Measurements from ENCODE around the gene HAO2. TPM values are rescaled to one million over a fixed set of nuclear protein-coding genes. Genes with fewer than 3 reads are reported as not detected.

Gene HAO2
- total and polyA plus RNA-seq, 10 donors: 0.10 to 0.25 (median 0.12) TPM; not detected in 7

- WGBS, 5 donors: 69 to 88% (median 85%) methylated on average over 3 of the region's 3 CpGs
- no peak for TF ChIP-seq POLR2AphosphoS5 (IDR thresholded peaks at IDR 0.05)
- TF ChIP-seq POLR2A (IDR thresholded peaks at IDR 0.05): no peak
- no peak for TF ChIP-seq CTCF (IDR thresholded peaks at IDR 0.05 in 8 of 11, conservative IDR thresholded peaks at IDR 0.05 in 3 of 11)
- Histone ChIP-seq H3K4me1 (no peaks in the 10 kb centered on the region), H3K4me3 (no peak overlapping the region), H3K9me3 (no peaks in the 10 kb centered on the region), H3K36me3 (no peaks in the 10 kb centered on the region), H3K27ac (no peak overlapping the region), H3K27me3 (replicated peaks in 1 of 7) (peaks cover 0 to 4% (median 0%) of the 10 kb centered on the region in 7 donors)
- DNase-seq: no peak
- intact Hi-C loops (cut with DNase I; ENCODE audit: low total_unique reads): no loop called here
Measured at GRCh38 chr1:119435052-119435451, 66.5 kb downstream of the HAO2 start.

- Histone ChIP-seq H3K4me1 (no peaks in the 10 kb centered on the region), H3K36me3 (no peaks in the 10 kb centered on the region), H3K27ac (no peak overlapping the region), H3K9me3 (no peaks in the 10 kb centered on the region), H3K4me3 (no peak overlapping the region), H3K27me3 (replicated peaks in 1 of 7) (no peaks in the 10 kb centered on the region)
- no peak for DNase-seq
- intact Hi-C loops (cut with DNase I; ENCODE audit: low total_unique reads): no loop called here
- TF ChIP-seq POLR2A (IDR thresholded peaks at IDR 0.05): no peak
- no peak for TF ChIP-seq POLR2AphosphoS5 (IDR thresholded peaks at IDR 0.05)
- no peak for TF ChIP-seq CTCF (IDR thresholded peaks at IDR 0.05 in 8 of 11, conservative IDR thresholded peaks at IDR 0.05 in 3 of 11)
- WGBS, 5 donors: 44 to 60% (median 51%) methylated on average over 2 of the region's 2 CpGs
Measured at GRCh38 chr1:119438761-119439160, 70.2 kb downstream of the HAO2 start.

GRCh38 chr1:119440721-119441307, 72.2 kb downstream of the HAO2 start:
- intact Hi-C loops (cut with DNase I; ENCODE audit: low total_unique reads): no loop called here
- Histone ChIP-seq H3K36me3 (no peaks in the 10 kb centered on the region), H3K4me1 (no peaks in the 10 kb centered on the region), H3K9me3 (no peaks in the 10 kb centered on the region), H3K27me3 (replicated peaks in 1 of 7) (no peaks in the 10 kb centered on the region), H3K4me3 (no peak overlapping the region), H3K27ac (no peak overlapping the region)
- DNase-seq: no peak
- 61 to 69% (median 66%) methylated on average over 8 of the region's 8 CpGs for WGBS, 5 donors
- no peak for TF ChIP-seq POLR2AphosphoS5 (IDR thresholded peaks at IDR 0.05)
- no peak for TF ChIP-seq CTCF (IDR thresholded peaks at IDR 0.05 in 8 of 11, conservative IDR thresholded peaks at IDR 0.05 in 3 of 11)
- TF ChIP-seq POLR2A (IDR thresholded peaks at IDR 0.05): no peak

- H3K36me3 ChIP-seq: no peaks in the 10 kb centered on the region
- no peaks in the 10 kb centered on the region for H3K27me3 ChIP-seq (replicated peaks in 1 of 7)
- 91 to 96% (median 93%) methylated on average over 6 of the region's 6 CpGs for WGBS, 5 donors
- no peak for DNase-seq
- H3K9me3 ChIP-seq: no peaks in the 10 kb centered on the region
- H3K27ac ChIP-seq: no peak overlapping the region
- TF ChIP-seq CTCF (IDR thresholded peaks at IDR 0.05 in 8 of 11, conservative IDR thresholded peaks at IDR 0.05 in 3 of 11) (no peak), POLR2AphosphoS5 (IDR thresholded peaks at IDR 0.05) (no peak), POLR2A (IDR thresholded peaks at IDR 0.05) (no peak)
- intact Hi-C loops (cut with DNase I; ENCODE audit: low total_unique reads): no loop called here
- no peaks in the 10 kb centered on the region for H3K4me1 ChIP-seq
- H3K4me3 ChIP-seq: no peak overlapping the region
Measured at GRCh38 chr1:119442756-119443155, 74.2 kb downstream of the HAO2 start.

Small RNA genes lying within 50 kb of the gene (small RNA-seq; reads per million reads assigned to genes)
- gene RNU1-75P: 0 to 0.14 (median 0) reads per million in 4 donors

Other genes with a start within 250 kb of the HAO2 start
- gene WARS2, start 228.1 kb upstream of the HAO2 start, total RNA-seq: 10 to 100 TPM in 4 of 7 donors, 1 to 10 TPM in 3; 7.6 to 13.0 (median 10.5) TPM
- gene WARS2, start 228.1 kb upstream of the HAO2 start, polyA plus RNA-seq: 1 to 10 TPM; 2.9 to 4.4 (median 4.0) TPM
- gene HSD3B2, start 46.4 kb downstream of the HAO2 start, total RNA-seq: not detected
- gene HSD3B2, start 46.4 kb downstream of the HAO2 start, polyA plus RNA-seq: under 1 TPM in 1 of 3 donors, not detected in 2; 0.06 TPM
- gene HSD3B1, start 138.4 kb downstream of the HAO2 start, total RNA-seq: not detected
- not detected for gene HSD3B1, start 138.4 kb downstream of the HAO2 start, polyA plus RNA-seq